GM23248 (cell line): Measurements from ENCODE around the gene SULT4A1.

Experiments
- EZH2 ChIP-seq: fragments of 200-600 bp; sonication (generic); IDR thresholded peaks from 2 replicates; pipeline ENCODE4 v1.6.1; 2018; ENCODE audit warnings: antibody characterized with exemption, mild to moderate bottlenecking; ENCODE audit not compliant: insufficient read depth, poor library complexity, severe bottlenecking
- EZH2phosphoT487 ChIP-seq: fragments of 200-600 bp; sonication (generic); IDR thresholded peaks from 2 replicates; pipeline ENCODE4 v1.6.1; 2018; ENCODE audit warnings: antibody characterized with exemption, moderate library complexity, mild to moderate bottlenecking, low read depth; ENCODE audit not compliant: insufficient read depth

- TF ChIP-seq EZH2, result no peak
- TF ChIP-seq EZH2phosphoT487, result no peak
These were observed 50.0 kb downstream of the SULT4A1 start, which contains the start of gene EFCAB6 for GRCh38 chr22:43812149-43812842.
